CD4-positive, alpha-beta memory T cell (primary cell): ENCODE data around the gene CEP78. TPM values are rescaled to one million over a fixed set of nuclear protein-coding genes. Genes with fewer than 3 reads are reported as not detected.

Experiments used
- CTCF ChIA-PET: fragments of 350-600 bp; sonication (Branson Sonifier 250); formaldehyde crosslinking; loops from one replicate; lab custom pipeline; 2021; ENCODE audit warnings: inconsistent platforms; ENCODE audit not compliant: partially characterized antibody; lab: Charles Lee
- POLR2A ChIA-PET: fragments of 350-600 bp; sonication (Branson Sonifier 250); formaldehyde crosslinking; loops from one replicate; lab custom pipeline; 2021; ENCODE audit not compliant: partially characterized antibody; lab: Charles Lee
- DNase-seq, 5 donors: peaks; one replicate each; pipeline versions ENCODE4 v3.0.0 to v3.0.0-alpha.2; 2020 to 2022; ENCODE audit warnings: mixed read lengths in 1 of 5
- H3K27ac ChIP-seq: one replicate; pipeline ENCODE4 v1.7.0; 2013; ENCODE audit warnings: low read depth, low read length
- H3K27me3 ChIP-seq: 2 replicates; pipeline ENCODE4 v1.7.0; 2013; ENCODE audit warnings: mild to moderate bottlenecking, low read length, moderate library complexity; ENCODE audit not compliant: insufficient read depth
- H3K36me3 ChIP-seq: 2 replicates; pipeline ENCODE4 v1.7.0; 2013; ENCODE audit warnings: mild to moderate bottlenecking, low read length, moderate library complexity; ENCODE audit not compliant: insufficient read depth
- H3K4me1 ChIP-seq: 2 replicates; pipeline ENCODE4 v1.7.0; 2013; ENCODE audit warnings: mild to moderate bottlenecking, low read length, moderate library complexity; ENCODE audit not compliant: insufficient read depth
- H3K4me3 ChIP-seq, 2 donors: one replicate each; pipeline ENCODE4 v1.7.0; 2013; ENCODE audit warnings: low read length in 2 of 2, mild to moderate bottlenecking in 1 of 2
- H3K9me3 ChIP-seq, 2 donors: one replicate each; pipeline ENCODE4 v1.7.0; 2013; ENCODE audit warnings: low read length in 2 of 2, control low read depth in 1 of 2; ENCODE audit not compliant: control insufficient read depth in 1 of 2
- H3K27ac Mint-ChIP-seq, 7 donors: one replicate each; pipeline ENCODE4 v1.8.0; 2020 to 2021; ENCODE audit warnings: mixed read lengths in 7 of 7, mild to moderate bottlenecking in 6 of 7, inconsistent platforms in 3 of 7, moderate library complexity in 3 of 7
- H3K27me3 Mint-ChIP-seq, 2 donors: one replicate each; pipeline ENCODE4 v1.8.0; 2020 to 2021; ENCODE audit warnings: mixed read lengths in 2 of 2
- H3K36me3 Mint-ChIP-seq, 2 donors: one replicate each; pipeline ENCODE4 v1.8.0; 2020 to 2021; ENCODE audit warnings: mixed read lengths in 2 of 2, inconsistent platforms in 1 of 2, mild to moderate bottlenecking in 1 of 2
- H3K4me1 Mint-ChIP-seq, 4 donors: one replicate each; pipeline ENCODE4 v1.8.0; 2020 to 2021; ENCODE audit warnings: mixed read lengths in 4 of 4, mild to moderate bottlenecking in 1 of 4
- H3K4me3 Mint-ChIP-seq, 8 donors: one replicate each; pipeline ENCODE4 v1.8.0; 2020 to 2021; ENCODE audit warnings: mixed read lengths in 8 of 8, mild to moderate bottlenecking in 7 of 8, moderate library complexity in 6 of 8, inconsistent platforms in 3 of 8
- H3K9me3 Mint-ChIP-seq, 8 donors: one replicate each; pipeline ENCODE4 v1.8.0; 2020 to 2021; ENCODE audit warnings: mixed read lengths in 8 of 8, mild to moderate bottlenecking in 5 of 8, inconsistent platforms in 3 of 8, moderate library complexity in 1 of 8
- intact Hi-C: fragments of 100-400 bp; cut with micrococcal nuclease; formaldehyde crosslinking; loops from one replicate; pipeline ENCODE4 v1.15.1; 2023
- polyA plus RNA-seq, 2 donors: library from polyadenylated mRNA; unstranded; fragments of 300-500 nt; fragmentation: Illumina TruSeq; gene quantifications; one replicate each; pipeline ENCODE4 v1.2.3, GENCODE V29; 2021
- total RNA-seq, 2 experiments: library from RNA; stranded (reverse); gene quantifications; one replicate each; pipeline ENCODE4 v1.2.3, GENCODE V29; 2021

The CEP78 gene
- total and polyA plus RNA-seq, 4 experiments from 2014 or later = 13.7 to 27.6 (median 20.7) TPM

DNA sequence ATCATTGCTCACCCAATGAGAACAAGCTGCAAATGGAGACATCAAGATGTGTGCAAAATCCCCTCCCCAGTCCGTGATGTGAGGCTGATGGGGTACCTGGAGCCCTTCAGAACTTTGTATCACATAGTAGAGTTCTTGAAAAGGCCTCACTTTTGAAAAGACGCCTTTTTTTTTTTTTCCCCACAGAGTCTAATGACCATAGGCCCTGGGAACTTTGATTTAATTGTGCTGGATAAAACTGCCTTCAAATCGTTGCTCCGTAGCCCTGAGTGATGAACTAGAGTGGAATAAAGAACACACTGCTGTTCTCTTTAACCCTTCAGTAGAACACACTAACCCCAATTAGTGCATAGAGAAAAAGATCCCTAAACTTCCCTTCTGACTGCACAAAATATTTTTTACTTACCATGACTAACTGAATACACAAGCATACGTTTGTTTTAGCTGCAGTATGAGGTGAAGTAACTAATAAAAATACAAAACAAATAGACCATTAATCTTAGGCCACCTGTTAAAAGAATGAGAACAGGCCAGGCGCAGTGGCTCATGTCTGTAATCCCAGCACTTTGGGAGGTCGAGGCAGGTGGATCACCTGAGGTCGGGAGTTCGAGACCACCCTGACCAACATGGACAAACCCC is 76.1 kb downstream of the CEP78 start:
- Mint-ChIP-seq H3K4me1 (peaks cover 0 to 2% (median 0%) of the 10 kb centered on the region in 4 donors), H3K4me3 (no peak overlapping the region), H3K27me3 (no peaks in the 10 kb centered on the region), H3K9me3 (no peaks in the 10 kb centered on the region), H3K36me3 (peaks cover 9 to 35% of the 10 kb centered on the region in 2 donors), H3K27ac (no peak overlapping the region)
- intact Hi-C loops = no loop called here
- Histone ChIP-seq H3K4me1 (no peaks in the 10 kb centered on the region), H3K9me3 (no peaks in the 10 kb centered on the region), H3K36me3 (no peaks in the 10 kb centered on the region), H3K27ac (no peak overlapping the region), H3K27me3 (no peaks in the 10 kb centered on the region), H3K4me3 (no peak overlapping the region)
- ChIA-PET POLR2A (no interaction called here), CTCF (no interaction called here)
- no peak for DNase-seq

DNA sequence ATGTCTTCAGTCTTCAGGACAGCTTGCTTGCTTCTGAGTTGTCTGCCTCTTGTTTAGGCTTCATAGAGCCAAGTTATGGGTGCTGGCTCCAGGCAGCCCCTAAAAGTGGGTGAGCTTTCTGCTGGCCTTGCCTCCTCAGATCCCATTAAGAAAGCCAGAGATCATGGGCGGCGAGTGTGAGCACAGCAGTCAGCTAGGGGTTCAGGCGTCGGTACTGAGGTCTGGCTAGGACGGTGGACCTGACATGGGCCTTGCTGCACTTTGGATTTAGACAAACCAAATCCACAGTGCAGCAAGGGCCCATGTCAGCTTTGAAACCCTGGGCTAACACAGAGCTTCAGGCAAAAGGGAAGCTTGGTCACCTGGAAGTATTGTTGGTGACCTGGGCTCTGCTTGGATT is 78.7 kb downstream of the CEP78 start:
- peaks cover 0 to 2% (median 0%) of the 10 kb centered on the region in 4 donors for H3K4me1 Mint-ChIP-seq
- peaks cover 22 to 46% of the 10 kb centered on the region in 2 donors for H3K36me3 Mint-ChIP-seq
- Histone ChIP-seq H3K4me3 (no peak overlapping the region), H3K27me3 (no peaks in the 10 kb centered on the region), H3K9me3 (no peaks in the 10 kb centered on the region), H3K27ac (no peak overlapping the region), H3K4me1 (no peaks in the 10 kb centered on the region), H3K36me3 (no peaks in the 10 kb centered on the region)
- H3K27me3 Mint-ChIP-seq = no peaks in the 10 kb centered on the region
- H3K9me3 Mint-ChIP-seq = no peaks in the 10 kb centered on the region
- ChIA-PET POLR2A (no interaction called here), CTCF (no interaction called here)
- no peak for DNase-seq
- H3K4me3 Mint-ChIP-seq = no peak overlapping the region
- peak overlapping the region in 1 of 7 donors; percentile 42 for H3K27ac Mint-ChIP-seq
- intact Hi-C loops = no loop called here

DNA sequence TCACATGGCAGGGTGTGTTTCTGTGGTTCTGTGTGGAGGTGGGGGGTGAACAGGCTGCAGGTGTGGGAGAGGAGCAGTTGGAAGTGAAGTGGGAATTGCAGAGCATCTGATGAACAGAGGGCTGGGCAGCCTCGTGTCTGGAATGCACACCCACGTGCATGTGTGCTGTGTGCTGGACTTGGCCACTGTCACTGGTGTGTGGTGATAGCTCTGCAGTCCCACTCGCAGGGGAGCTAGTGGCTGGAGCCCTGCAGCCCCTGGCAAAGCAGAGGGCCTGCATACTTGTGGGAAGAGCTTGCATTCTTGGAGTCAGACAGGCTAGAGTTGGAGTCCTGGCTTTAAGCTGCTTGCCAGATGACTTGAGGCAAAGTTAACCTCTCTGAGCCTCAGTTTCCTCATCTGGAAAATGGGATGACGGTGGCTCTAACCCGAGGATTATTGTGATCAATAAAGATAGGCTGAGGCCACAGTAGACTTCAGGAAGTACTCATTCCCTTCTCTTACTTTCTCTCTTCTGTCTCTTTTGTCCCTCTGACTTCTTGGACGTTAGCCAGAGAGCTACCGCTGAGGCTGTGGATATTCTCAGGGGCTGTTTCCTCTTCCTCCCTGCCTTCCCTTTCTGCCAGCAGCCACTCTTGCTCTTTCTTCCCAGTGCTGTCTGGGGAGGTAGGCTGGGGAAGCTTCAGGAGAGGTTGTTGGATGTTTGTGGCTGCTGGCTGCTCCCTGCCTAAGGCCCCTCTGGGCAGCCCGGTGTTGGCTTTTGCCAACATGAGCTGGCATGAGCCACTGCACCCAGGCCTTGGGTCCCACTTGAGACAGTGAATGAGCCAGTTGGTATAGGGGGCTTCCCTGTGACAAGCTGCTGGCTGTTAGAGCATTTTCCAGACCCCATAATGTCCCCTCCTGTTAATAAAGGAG is 79.3 kb downstream of the CEP78 start:
- H3K27me3 ChIP-seq = no peaks in the 10 kb centered on the region
- Mint-ChIP-seq H3K27ac (no peak overlapping the region), H3K4me1 (peaks cover 0 to 2% (median 0%) of the 10 kb centered on the region in 4 donors), H3K27me3 (no peaks in the 10 kb centered on the region), H3K9me3 (no peaks in the 10 kb centered on the region), H3K36me3 (peaks cover 21 to 46% of the 10 kb centered on the region in 2 donors), H3K4me3 (no peak overlapping the region)
- no peaks in the 10 kb centered on the region for H3K9me3 ChIP-seq
- intact Hi-C loops = no loop called here
- ChIA-PET CTCF (interaction anchor here (0.9 kb wide), 1 partner anchor 11 kb away, joined by 3 read pairs; no protein-coding TSS in a partner anchor), POLR2A (no interaction called here)
- no peak overlapping the region for H3K27ac ChIP-seq
- no peaks in the 10 kb centered on the region for H3K36me3 ChIP-seq
- no peak for DNase-seq
- H3K4me3 ChIP-seq = no peak overlapping the region
- no peaks in the 10 kb centered on the region for H3K4me1 ChIP-seq

DNA sequence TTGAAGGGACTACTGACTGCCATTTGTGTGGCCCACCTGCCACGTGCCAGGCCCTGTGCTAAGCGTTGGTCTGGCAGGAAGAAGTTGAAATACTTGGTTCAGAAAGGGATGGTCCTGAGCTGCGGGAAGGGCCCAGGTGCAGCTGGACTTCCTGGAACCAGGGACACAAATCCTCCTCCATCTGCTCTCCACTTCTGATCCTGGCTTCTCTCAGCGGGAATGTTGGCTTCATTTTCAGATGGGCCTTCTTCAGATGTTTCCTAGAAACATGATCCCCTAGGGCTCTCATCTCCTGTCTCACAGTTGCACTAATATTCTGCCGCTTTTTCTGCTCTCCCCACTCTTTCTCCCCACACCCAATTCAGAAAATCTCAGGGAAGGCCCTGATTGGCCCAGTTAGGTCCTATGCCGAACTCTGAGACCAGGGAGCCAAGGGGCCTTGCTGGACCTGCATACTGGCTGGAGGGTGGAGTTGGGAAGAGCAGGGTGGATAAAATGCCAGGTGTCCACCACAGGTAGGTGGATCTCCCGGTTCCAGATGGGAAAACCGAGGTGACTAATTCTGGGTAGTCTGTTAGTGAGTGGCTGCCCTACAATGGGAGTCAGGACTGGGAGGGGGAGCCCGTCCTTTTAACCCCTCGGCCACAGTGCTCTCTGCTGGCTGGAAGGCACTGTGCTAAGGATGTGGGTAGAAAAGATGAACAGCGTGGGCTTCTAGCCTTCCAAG is 80.5 kb downstream of the CEP78 start:
- intact Hi-C loops = no loop called here
- H3K36me3 ChIP-seq = no peaks in the 10 kb centered on the region
- POLR2A ChIA-PET = no interaction called here
- no peaks in the 10 kb centered on the region for H3K4me1 ChIP-seq
- H3K4me3 ChIP-seq = no peak overlapping the region
- peaks cover 0 to 2% (median 0%) of the 10 kb centered on the region in 4 donors for H3K4me1 Mint-ChIP-seq
- no peaks in the 10 kb centered on the region for H3K9me3 Mint-ChIP-seq
- no peaks in the 10 kb centered on the region for H3K27me3 ChIP-seq
- CTCF ChIA-PET = interaction anchor here (0.9 kb wide), 1 partner anchor 12 kb away, joined by 3 read pairs; no protein-coding TSS in a partner anchor
- DNase-seq = no peak
- peaks cover 19 to 54% of the 10 kb centered on the region in 2 donors for H3K36me3 Mint-ChIP-seq
- H3K27ac Mint-ChIP-seq = peak overlapping the region in 1 of 7 donors; percentile 60
- H3K9me3 ChIP-seq = no peaks in the 10 kb centered on the region
- no peak overlapping the region for H3K27ac ChIP-seq
- no peak overlapping the region for H3K4me3 Mint-ChIP-seq
- no peaks in the 10 kb centered on the region for H3K27me3 Mint-ChIP-seq

DNA sequence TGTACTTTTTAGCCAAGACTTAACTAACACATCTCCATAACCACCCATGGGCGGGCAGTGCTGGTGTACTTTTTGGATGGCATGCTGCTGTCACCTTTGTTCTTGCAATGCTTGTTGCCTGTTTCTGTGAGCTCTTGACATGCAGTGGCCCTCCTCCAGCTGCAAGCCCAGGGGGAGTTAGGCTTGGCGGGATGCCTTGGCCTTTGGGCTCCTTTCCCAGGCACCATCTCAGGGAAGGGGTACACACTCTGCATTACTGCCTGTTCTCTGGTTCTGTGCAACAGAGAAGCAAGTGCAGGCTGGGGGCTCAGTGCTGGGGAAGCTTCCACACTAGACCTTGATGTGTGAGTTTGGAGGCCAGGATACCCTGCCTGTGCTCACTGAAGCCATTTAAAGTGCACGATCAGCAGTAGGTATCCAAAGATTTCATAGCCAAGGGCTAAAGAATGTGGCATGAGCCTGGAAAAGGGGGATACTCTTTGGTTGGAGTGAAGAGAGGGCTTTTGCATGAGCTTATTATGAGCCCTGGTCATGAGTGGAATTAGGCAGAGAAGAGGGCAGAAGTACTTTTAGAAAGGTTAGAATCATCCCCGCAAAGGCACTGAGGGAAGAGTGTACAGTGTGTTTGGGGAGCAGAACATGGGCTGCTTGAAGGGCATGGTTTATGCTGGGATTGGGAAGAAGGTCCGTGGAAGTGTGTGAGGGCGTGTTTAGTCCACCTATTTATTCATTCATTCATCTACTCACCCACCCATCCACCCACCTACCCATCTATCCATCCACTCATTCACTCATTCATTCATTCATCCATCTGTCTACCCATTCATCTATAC is 83.5 kb downstream of the CEP78 start:
- Histone ChIP-seq H3K4me3 (no peak overlapping the region), H3K27ac (no peak overlapping the region), H3K9me3 (no peaks in the 10 kb centered on the region), H3K4me1 (no peaks in the 10 kb centered on the region), H3K27me3 (no peaks in the 10 kb centered on the region), H3K36me3 (no peaks in the 10 kb centered on the region)
- H3K4me1 Mint-ChIP-seq = peaks cover 0 to 2% (median 0%) of the 10 kb centered on the region in 4 donors
- intact Hi-C loops = no loop called here
- H3K27ac Mint-ChIP-seq = no peak overlapping the region
- DNase-seq = no peak
- H3K36me3 Mint-ChIP-seq = peaks cover 19 to 51% of the 10 kb centered on the region in 2 donors
- ChIA-PET CTCF (no interaction called here), POLR2A (no interaction called here)
- no peak overlapping the region for H3K4me3 Mint-ChIP-seq
- no peaks in the 10 kb centered on the region for H3K27me3 Mint-ChIP-seq
- no peaks in the 10 kb centered on the region for H3K9me3 Mint-ChIP-seq

DNA sequence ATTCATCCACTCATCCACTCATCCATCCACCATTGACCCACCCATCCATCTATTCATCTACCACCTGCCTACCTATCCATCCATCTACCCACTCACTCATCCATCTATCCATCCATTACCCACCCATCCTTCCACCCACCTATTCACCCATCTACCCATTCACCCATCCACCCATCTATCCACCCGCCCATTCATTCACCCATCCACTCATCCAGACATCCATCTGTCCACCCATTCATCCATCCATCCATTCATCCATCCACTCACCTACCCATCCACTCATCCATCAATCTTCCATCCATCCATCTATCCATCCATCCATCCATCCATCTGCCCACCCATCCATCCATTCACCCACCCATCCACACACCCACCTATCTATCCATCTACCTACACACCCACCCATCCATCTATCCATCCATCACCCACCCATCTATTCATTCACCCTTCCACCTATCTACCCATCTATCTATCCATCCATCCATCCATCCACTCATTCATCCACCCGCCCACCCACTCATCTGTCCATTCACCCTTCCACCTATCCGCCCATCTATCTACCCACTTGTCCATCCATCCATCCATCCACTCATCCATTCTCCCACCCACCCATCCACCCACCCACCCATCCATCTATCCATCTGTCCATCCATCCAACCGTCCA is 84.3 kb downstream of the CEP78 start:
- Mint-ChIP-seq H3K4me1 (no peaks in the 10 kb centered on the region), H3K36me3 (peaks cover 19 to 51% of the 10 kb centered on the region in 2 donors), H3K27me3 (no peaks in the 10 kb centered on the region), H3K4me3 (no peak overlapping the region), H3K9me3 (no peaks in the 10 kb centered on the region), H3K27ac (no peak overlapping the region)
- H3K4me3 ChIP-seq = no peak overlapping the region
- DNase-seq = no peak
- CTCF ChIA-PET = no interaction called here
- POLR2A ChIA-PET = no interaction called here
- intact Hi-C loops = no loop called here
- no peaks in the 10 kb centered on the region for H3K9me3 ChIP-seq
- H3K27ac ChIP-seq = no peak overlapping the region
- no peaks in the 10 kb centered on the region for H3K27me3 ChIP-seq
- no peaks in the 10 kb centered on the region for H3K36me3 ChIP-seq
- no peaks in the 10 kb centered on the region for H3K4me1 ChIP-seq
